GM13977 (cell line): Measurements from ENCODE around the gene SCFD1.
A peak's percentile ranks its signal among the peaks of the same experiment; 100 is the strongest.
"Not testable (repeated sequence)": the region's sequence is repeated elsewhere in the genome, so short reads cannot be mapped to it uniquely, and the experiment has no call there.

ENCODE experiments used
- DNase-seq: peaks from one replicate; pipeline ENCODE4 v3.0.0; 2012; ENCODE audit warnings: low spot score
- in situ Hi-C: fragments of 300-500 bp; cut with MboI; formaldehyde crosslinking; loops from one replicate; pipeline ENCODE4 v1.12.0; 2022; ENCODE audit warnings: low sequenced_read_pairs, low pct_unique_long_range_greater_than_20kb, mixed read lengths, inconsistent platforms; ENCODE audit not compliant: unreplicated experiment
- TF ChIP-seq, protein P1 (sequence below): IDR thresholded peaks from 2 replicates; pipeline ENCODE4 v1.5.1; 2012; ENCODE audit warnings: mild to moderate bottlenecking, control low read depth; ENCODE audit not compliant: insufficient read depth; ENCODE audit errors: extremely low read depth, missing control alignments

The SCFD1 gene

DNA sequence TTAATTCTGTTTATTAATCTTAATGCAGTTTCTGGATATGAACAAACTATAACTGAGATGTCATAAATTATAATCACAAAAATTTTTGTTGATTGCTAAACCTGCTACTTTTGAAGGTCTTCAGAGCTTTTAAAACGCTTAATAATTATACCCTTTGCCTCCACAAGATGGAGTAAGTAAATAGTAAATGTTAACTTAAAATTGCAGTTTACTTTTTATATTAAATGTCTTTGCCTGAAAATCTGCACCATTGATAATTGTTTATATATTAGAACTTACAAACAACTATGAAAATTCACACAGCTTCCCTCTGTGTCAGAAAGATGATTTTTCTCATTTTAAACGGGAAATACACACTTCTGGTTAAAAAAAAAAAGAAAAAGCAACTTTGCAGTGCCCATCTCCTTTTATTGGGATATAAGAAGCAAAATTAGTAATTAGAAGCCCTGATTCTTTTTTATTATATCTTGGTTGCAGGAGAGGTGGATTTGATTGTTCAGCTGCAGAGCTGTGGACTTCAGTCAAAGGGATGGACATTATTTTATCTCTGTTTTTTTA lies 35.6 kb downstream of the SCFD1 start:
- in situ Hi-C loops = loop anchor here (5.0 to 25.0 kb wide), 2 partner anchors 250 to 705 kb away; no protein-coding TSS in a partner anchor
- TF ChIP-seq, protein P1, sequence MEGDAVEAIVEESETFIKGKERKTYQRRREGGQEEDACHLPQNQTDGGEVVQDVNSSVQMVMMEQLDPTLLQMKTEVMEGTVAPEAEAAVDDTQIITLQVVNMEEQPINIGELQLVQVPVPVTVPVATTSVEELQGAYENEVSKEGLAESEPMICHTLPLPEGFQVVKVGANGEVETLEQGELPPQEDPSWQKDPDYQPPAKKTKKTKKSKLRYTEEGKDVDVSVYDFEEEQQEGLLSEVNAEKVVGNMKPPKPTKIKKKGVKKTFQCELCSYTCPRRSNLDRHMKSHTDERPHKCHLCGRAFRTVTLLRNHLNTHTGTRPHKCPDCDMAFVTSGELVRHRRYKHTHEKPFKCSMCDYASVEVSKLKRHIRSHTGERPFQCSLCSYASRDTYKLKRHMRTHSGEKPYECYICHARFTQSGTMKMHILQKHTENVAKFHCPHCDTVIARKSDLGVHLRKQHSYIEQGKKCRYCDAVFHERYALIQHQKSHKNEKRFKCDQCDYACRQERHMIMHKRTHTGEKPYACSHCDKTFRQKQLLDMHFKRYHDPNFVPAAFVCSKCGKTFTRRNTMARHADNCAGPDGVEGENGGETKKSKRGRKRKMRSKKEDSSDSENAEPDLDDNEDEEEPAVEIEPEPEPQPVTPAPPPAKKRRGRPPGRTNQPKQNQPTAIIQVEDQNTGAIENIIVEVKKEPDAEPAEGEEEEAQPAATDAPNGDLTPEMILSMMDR = peak; percentile 23
- DNase-seq = no peak

DNA sequence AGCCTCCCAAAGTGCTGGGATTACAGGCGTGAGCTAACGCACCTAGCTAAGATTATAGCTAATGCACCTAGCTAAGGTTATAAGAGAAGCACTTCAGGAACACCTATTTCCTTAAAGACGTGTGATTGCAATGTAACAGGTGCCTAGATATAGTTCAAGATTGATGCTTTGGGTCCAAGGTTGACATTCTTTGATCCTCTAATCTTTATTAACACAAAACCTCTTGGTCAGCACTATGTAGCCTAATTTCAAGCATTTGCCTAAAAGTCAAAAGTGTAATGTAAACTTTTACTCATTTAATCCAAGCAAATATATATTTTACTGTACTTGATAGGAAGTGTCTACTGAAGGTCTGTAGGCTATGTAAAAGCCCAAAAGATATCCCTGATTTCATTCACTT lies 36.5 kb downstream of the SCFD1 start:
- in situ Hi-C loops = loop anchor here (5.0 to 25.0 kb wide), 2 partner anchors 249 to 704 kb away; no protein-coding TSS in a partner anchor
- TF ChIP-seq, protein P1 = no peak
- no peak for DNase-seq

DNA sequence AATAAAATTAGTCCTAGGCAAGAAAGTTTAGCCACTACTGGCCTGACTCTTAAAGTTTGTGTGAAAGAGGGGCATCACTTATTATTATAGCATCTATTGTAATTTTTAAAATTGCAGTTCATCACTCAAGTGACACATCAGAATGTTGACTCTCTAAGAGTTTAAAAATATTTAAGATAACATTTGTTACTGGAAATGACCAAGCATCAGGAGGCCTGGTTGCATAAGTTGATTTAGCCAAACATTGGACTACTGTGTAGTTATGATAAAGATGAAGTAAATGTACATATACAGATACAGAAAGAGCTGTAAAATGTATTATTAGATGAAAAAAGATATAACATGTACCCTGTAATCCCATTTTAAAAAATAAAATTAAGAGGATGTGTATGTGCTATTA lies 47.5 kb downstream of the SCFD1 start:
- in situ Hi-C loops = loop anchor here (25.0 kb wide), 1 partner anchor 693 kb away; no protein-coding TSS in a partner anchor
- TF ChIP-seq, protein P1 = no peak
- DNase-seq = no peak

DNA sequence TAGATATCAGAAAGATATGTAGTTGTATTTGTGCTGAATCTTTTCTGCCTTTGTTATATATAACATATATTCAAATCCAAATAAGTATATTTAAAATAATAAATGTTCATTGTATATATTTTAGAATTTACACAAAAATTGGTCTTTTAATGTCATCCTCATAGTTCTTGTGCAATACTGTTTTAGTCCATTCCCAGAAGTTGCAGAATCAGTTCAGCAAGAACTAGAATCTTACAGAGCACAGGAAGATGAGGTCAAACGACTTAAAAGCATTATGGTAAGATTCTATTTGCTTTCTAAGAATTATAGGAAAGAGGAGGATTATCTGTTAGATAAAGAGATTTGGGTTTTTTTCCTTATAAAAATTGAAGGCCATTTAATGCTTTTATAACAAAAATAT lies 51.0 kb downstream of the SCFD1 start:
- TF ChIP-seq, protein P1 = no peak
- in situ Hi-C loops = loop anchor here (25.0 kb wide), 1 partner anchor 689 kb away; no protein-coding TSS in a partner anchor
- DNase-seq = no peak

DNA sequence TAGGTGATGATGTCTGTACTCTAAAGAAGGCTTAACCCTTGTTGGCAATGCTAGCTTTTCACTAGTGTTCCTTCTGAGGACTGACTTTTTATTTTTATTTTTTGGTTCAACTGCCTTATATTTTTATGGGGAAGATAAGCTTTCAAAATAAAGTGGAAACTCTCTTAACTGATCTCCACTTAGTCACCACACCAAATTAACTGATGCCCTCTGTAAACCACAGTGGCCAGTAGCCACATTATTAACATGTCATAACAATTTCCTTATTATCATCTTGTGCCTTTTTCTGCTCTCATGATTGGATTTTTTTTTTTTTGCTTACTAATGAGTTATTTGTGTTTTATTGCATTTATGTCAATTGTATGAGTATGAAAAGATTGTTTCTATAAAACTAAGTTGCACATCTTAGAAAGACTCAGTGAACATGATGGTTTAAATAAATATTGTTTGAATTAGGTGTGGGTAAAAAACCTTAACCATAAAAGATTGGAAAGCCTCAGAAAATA lies 56.9 kb downstream of the SCFD1 start:
- TF ChIP-seq, protein P1 = no peak
- in situ Hi-C loops = no loop called here
- no peak for DNase-seq

DNA sequence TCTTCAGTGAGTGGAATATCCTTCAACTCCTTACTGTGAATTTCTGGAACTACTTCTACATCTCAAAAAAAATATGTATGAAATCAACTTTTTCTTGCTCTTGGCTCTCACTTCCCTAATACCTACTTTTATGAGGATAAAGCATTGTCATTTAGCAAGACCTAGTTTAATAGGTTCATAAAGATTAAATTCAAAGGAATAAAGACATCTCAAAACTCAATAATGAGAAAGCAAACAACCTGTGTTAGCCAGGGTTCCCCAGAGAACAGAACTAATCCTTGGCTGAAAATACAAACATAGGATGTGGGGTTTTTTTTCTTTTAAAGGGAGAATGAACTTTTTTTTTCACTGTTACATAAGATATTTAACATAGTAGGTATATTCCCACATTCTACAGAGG lies 57.9 kb downstream of the SCFD1 start:
- no peak for DNase-seq
- TF ChIP-seq, protein P1 = no peak
- in situ Hi-C loops = no loop called here

DNA sequence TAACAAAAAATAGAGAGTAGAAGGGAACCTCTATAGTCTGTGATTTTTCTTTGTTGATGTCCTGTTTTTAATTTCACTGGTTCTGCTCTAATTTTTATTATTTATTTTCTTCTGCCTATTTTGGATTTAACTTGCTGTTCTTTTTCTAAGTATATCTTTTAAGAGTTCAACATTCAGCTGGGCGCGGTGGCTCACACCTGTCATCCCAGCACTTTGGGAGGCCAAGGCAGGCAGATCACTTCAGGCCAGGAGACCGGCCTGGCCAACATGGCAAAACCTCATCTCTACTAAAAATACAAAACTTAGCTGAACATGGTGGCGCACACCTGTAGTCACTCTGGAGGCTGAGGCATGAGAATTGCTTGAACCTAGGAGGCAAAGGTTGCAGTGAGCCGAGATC lies 58.7 kb downstream of the SCFD1 start:
- in situ Hi-C loops, DNase-seq: not testable (repeated sequence)
